B cell (primary cell): ENCODE results near the gene UBA3. TPM values are rescaled to one million over a fixed set of nuclear protein-coding genes. Genes with fewer than 3 reads are reported as not detected.
A peak's percentile ranks its signal among the peaks of the same experiment; 100 is the strongest.

Experiments used
- ATAC-seq: fragments of 200-7000 bp; cut with Tn5 transposase; one replicate; pipeline ENCODE4 v1.10.0; 2021; ENCODE audit warnings: low read depth, mild to moderate bottlenecking, moderate number of reproducible peaks, moderate library complexity
- CTCF ChIA-PET: fragments of 350-600 bp; sonication (Branson Sonifier 250); formaldehyde crosslinking; loops from one replicate; lab custom pipeline; 2021; ENCODE audit warnings: antibody characterized with exemption, inconsistent platforms; lab: Charles Lee
- POLR2A ChIA-PET: fragments of 350-600 bp; sonication (Branson Sonifier 250); formaldehyde crosslinking; loops from one replicate; lab custom pipeline; 2021; ENCODE audit warnings: antibody characterized with exemption; lab: Charles Lee
- DNase-seq: peaks from one replicate; pipeline ENCODE4 v3.0.0; 2013
- H2AFZ ChIP-seq: 2 replicates; pipeline ENCODE4 v1.6.1; 2012; ENCODE audit warnings: mild to moderate bottlenecking, low read depth, low read length; ENCODE audit not compliant: insufficient read depth, poor library complexity, severe bottlenecking
- H3K27ac ChIP-seq, 2 donors: 1 replicate in 1 of 2; 2 replicates in 1 of 2; pipeline ENCODE4 v1.5.1; 2012 to 2013; ENCODE audit warnings: low read length in 2 of 2, mild to moderate bottlenecking in 2 of 2, moderate library complexity in 1 of 2
- H3K27me3 ChIP-seq, 4 experiments: fragments of 200-600 bp in 1 of 4; sonication (generic) in 1 of 4; replicated peaks in 1 of 4; 1 replicate in 2 of 4; 2 replicates in 2 of 4; pipeline versions ENCODE4 v1.6.1 to v1.7.0; 2013 to 2016; ENCODE audit warnings: low read length in 3 of 4, mild to moderate bottlenecking in 2 of 4, mixed read lengths in 1 of 4, moderate library complexity in 1 of 4; ENCODE audit not compliant: insufficient read depth in 4 of 4, control insufficient read depth in 3 of 4; ENCODE audit errors: control extremely low read depth in 1 of 4
- H3K36me3 ChIP-seq, 2 experiments: replicated peaks in 1 of 2; 1 replicate in 1 of 2; 2 replicates in 1 of 2; pipeline versions ENCODE4 v1.6.1 to v1.7.1; 2013; ENCODE audit warnings: low read length in 1 of 2; ENCODE audit not compliant: insufficient read depth in 2 of 2, control insufficient read depth in 1 of 2; ENCODE audit errors: control extremely low read depth in 1 of 2, extremely low read depth in 1 of 2
- H3K4me1 ChIP-seq, 2 donors: fragments of 200-600 bp in 1 of 2; sonication (generic) in 1 of 2; 1 replicate in 1 of 2; 2 replicates in 1 of 2; pipeline versions ENCODE4 v1.5.1 to v1.6.1; 2013 to 2017; ENCODE audit warnings: low read length in 2 of 2; ENCODE audit not compliant: control insufficient read depth in 2 of 2, insufficient read depth in 2 of 2
- H3K4me2 ChIP-seq: replicated peaks from 2 replicates; pipeline ENCODE3; 2012; ENCODE audit warnings: mild to moderate bottlenecking, low read depth, low read length; ENCODE audit not compliant: poor library complexity, severe bottlenecking
- H3K4me3 ChIP-seq, 5 experiments: fragments of 200-600 bp in 1 of 5; sonication (generic) in 1 of 5; 1 replicate in 3 of 5; 2 replicates in 2 of 5; pipeline versions ENCODE4 v1.5.1 to v1.7.0; 2011 to 2016; ENCODE audit warnings: low read length in 4 of 5, mild to moderate bottlenecking in 4 of 5, low read depth in 2 of 5, control low read depth in 1 of 5, moderate library complexity in 1 of 5; ENCODE audit not compliant: insufficient read depth in 1 of 5; ENCODE audit errors: control extremely low read depth in 1 of 5, extremely low read depth in 1 of 5
- H3K79me2 ChIP-seq: fragments of 200-600 bp; sonication (generic); one replicate; pipeline ENCODE4 v1.6.0; 2016; ENCODE audit warnings: low read length; ENCODE audit not compliant: control insufficient read depth, insufficient read depth
- H3K9ac ChIP-seq: fragments of 200-600 bp; sonication (generic); 2 replicates; pipeline ENCODE4 v1.6.1; 2017; ENCODE audit warnings: mild to moderate bottlenecking, low read length, moderate library complexity
- H3K9me3 ChIP-seq, 3 donors: one replicate each; pipeline versions ENCODE4 v1.6.1 to v1.7.1; 2013; ENCODE audit warnings: low read length in 2 of 3; ENCODE audit not compliant: control insufficient read depth in 2 of 3, insufficient read depth in 1 of 3; ENCODE audit errors: control extremely low read depth in 1 of 3
- H4K20me1 ChIP-seq: 2 replicates; pipeline ENCODE4 v1.6.0; 2012; ENCODE audit warnings: mild to moderate bottlenecking, low read length; ENCODE audit not compliant: insufficient read depth, control insufficient read depth, poor library complexity, severe bottlenecking
- H3K27ac Mint-ChIP-seq: one replicate; pipeline ENCODE4 v1.8.0; 2021; ENCODE audit warnings: mixed read lengths
- H3K27me3 Mint-ChIP-seq: one replicate; pipeline ENCODE4 v1.8.0; 2021; ENCODE audit warnings: mixed read lengths
- H3K4me1 Mint-ChIP-seq: one replicate; pipeline ENCODE4 v1.8.0; 2021; ENCODE audit warnings: mixed read lengths
- H3K4me3 Mint-ChIP-seq: one replicate; pipeline ENCODE4 v1.8.0; 2021; ENCODE audit warnings: mixed read lengths
- H3K9me3 Mint-ChIP-seq: one replicate; pipeline ENCODE4 v1.8.0; 2022; ENCODE audit warnings: mixed read lengths; ENCODE audit not compliant: insufficient read depth
- CTCF ChIP-seq: fragments of 200-600 bp; IDR thresholded peaks from one replicate; pipeline ENCODE4 v1.8.0; 2022; ENCODE audit warnings: antibody characterized with exemption, mild to moderate bottlenecking
- EZH2 ChIP-seq: IDR thresholded peaks from 2 replicates; pipeline ENCODE4 v1.6.1; 2012; ENCODE audit warnings: borderline replicate concordance, low read depth, mild to moderate bottlenecking, moderate library complexity, low read length; ENCODE audit not compliant: insufficient read depth, poor library complexity, severe bottlenecking
- WGBS: methylation state at CpG from one replicate; pipeline ENCODE4 v1.1.5; 2013; ENCODE audit warnings: missing lambda C conversion rate; ENCODE audit not compliant: insufficient coverage; 5-methylcytosine and 5-hydroxymethylcytosine counted together
- intact Hi-C: fragments of 100-400 bp; cut with micrococcal nuclease; formaldehyde crosslinking; loops from one replicate; pipeline ENCODE4 v1.10.0; 2022
- polyA plus RNA-seq: library from polyadenylated mRNA; depleted of rRNA; stranded (reverse); fragments of >200 nt; gene quantifications from 2 replicates; pipeline ENCODE4 v1.2.3, GENCODE V29; 2012
- total RNA-seq, 2 donors: library from RNA; stranded (reverse); fragments of 120-200 nt in 1 of 2; gene quantifications; 1 replicate in 1 of 2; 2 replicates in 1 of 2; pipeline versions ENCODE4 v1.2.3 to v1.2.4, GENCODE V29; 2013 to 2022

UBA3 gene
- total and polyA plus RNA-seq, 2 donors (not counting 1 experiment from before 2014, with no cell fraction given): 42.2 to 99.8 TPM

GRCh38 chr3:69091389-69092029, 11.3 kb upstream of the UBA3 start:
- H2AFZ ChIP-seq: peak overlapping the region; percentile 29
- ATAC-seq (peak; percentile 8), DNase-seq (no peak)
- peak overlapping the region; percentile 87 for H3K4me2 ChIP-seq
- Mint-ChIP-seq H3K4me1 (peaks cover 84% of the 10 kb centered on the region), H3K9me3 (no peaks in the 10 kb centered on the region), H3K27ac (peak overlapping the region; percentile 89), H3K27me3 (no peaks in the 10 kb centered on the region), H3K4me3 (peak overlapping the region; percentile 70)
- H3K9ac ChIP-seq: peak overlapping the region; percentile 36
- H3K4me3 ChIP-seq: peak overlapping the region; percentile 18 to 46 (median 29)
- H3K9me3 ChIP-seq: no peaks in the 10 kb centered on the region
- peaks cover 88 to 94% of the 10 kb centered on the region in 2 donors for H3K4me1 ChIP-seq
- WGBS: 40% methylated on average over 2 of the region's 5 CpGs
- CTCF ChIA-PET: interaction anchor here (0.9 to 4.5 kb wide), 5 partner anchors 9 to 82 kb away, joined by 3 to 25 read pairs (median 6); partner anchors contain the start of gene TMF1
- intact Hi-C loops: loop anchor here (1.0 kb wide), 1 partner anchor 7 kb away; the partner anchor contains the start of gene ARL6IP5
- no peaks in the 10 kb centered on the region for H3K27me3 ChIP-seq
- peaks cover 6% of the 10 kb centered on the region for H4K20me1 ChIP-seq
- peaks cover 89% of the 10 kb centered on the region for H3K79me2 ChIP-seq
- H3K36me3 ChIP-seq: peaks cover 2 to 27% of the 10 kb centered on the region in 2 experiments
- peak overlapping the region; percentile 71 to 94 for H3K27ac ChIP-seq
- no peak for TF ChIP-seq CTCF
- TF ChIP-seq EZH2: no peak
- POLR2A ChIA-PET: interaction anchor here (0.6 to 1.5 kb wide), 4 partner anchors 21 to 39 kb away, joined by 3 to 10 read pairs (median 6); partner anchors contain the start of gene TMF1

GRCh38 chr3:69090021-69090420, 9.9 kb upstream of the UBA3 start:
- Mint-ChIP-seq H3K27me3 (no peaks in the 10 kb centered on the region), H3K9me3 (no peaks in the 10 kb centered on the region), H3K4me3 (peak overlapping the region; percentile 60), H3K4me1 (peaks cover 79% of the 10 kb centered on the region), H3K27ac (peak overlapping the region; percentile 83)
- Histone ChIP-seq H3K4me1 (peaks cover 76 to 88% of the 10 kb centered on the region in 2 donors), H3K4me2 (peak overlapping the region; percentile 87), H3K27me3 (no peaks in the 10 kb centered on the region), H3K9ac (no peak overlapping the region), H3K9me3 (no peaks in the 10 kb centered on the region), H2AFZ (no peak overlapping the region), H3K79me2 (peaks cover 89% of the 10 kb centered on the region), H3K4me3 (peak overlapping the region in 1 of 5 experiments; percentile 10), H3K36me3 (peaks cover 2 to 27% of the 10 kb centered on the region in 2 experiments), H3K27ac (peak overlapping the region; percentile 71 to 94), H4K20me1 (peaks cover 6% of the 10 kb centered on the region)
- DNase-seq: no peak
- TF ChIP-seq CTCF (no peak), EZH2 (no peak)
- ChIA-PET POLR2A (interaction anchor here (0.5 kb wide), 1 partner anchor 214 kb away, joined by 3 read pairs; no protein-coding TSS in a partner anchor), CTCF (interaction anchor here (1.2 to 4.5 kb wide), 5 partner anchors 12 to 77 kb away, joined by 3 to 20 read pairs (median 7); partner anchors contain the start of genes EOGT and TMF1)
- intact Hi-C loops: no loop called here
- ATAC-seq: no peak
- WGBS: 87% methylated on average over 3 of the region's 3 CpGs
